ENCODE measurements around the gene JAZF1. TPM values are rescaled to one million over a fixed set of nuclear protein-coding genes. Genes with fewer than 3 reads are reported as not detected.

The JAZF1 gene
- total and polyA plus RNA-seq, 2 experiments from 2014 or later, result 9.5 to 12.1 TPM

DNA sequence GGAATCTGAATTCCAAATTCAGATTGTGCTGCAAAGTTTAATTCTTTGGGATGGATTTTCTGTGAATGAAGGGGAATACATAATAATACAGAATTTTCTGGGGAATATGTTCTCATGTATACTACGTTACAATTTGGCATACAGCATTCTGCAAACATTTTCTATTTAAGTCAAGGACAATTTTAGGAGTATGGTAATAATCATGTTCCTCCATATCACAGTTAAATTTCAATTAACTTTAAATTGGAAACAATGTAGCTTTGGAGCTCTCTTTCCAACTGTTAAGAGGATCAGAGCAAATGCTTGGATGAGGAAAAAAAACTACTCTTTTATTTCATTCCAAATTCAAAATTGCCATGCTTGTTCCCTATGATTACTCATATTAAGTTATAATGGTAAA lies 217.5 kb downstream of the JAZF1 start:
- Histone ChIP-seq H3K9me3 (ENCODE audit: low read depth) (no peaks in the 10 kb centered on the region), H3K4me3 (no peak overlapping the region), H3K4me1 (ENCODE audit: insufficient read depth) (peaks cover 7% of the 10 kb centered on the region), H3K4me2 (no peak overlapping the region), H3K27me3 (no peaks in the 10 kb centered on the region), H2AFZ (no peak overlapping the region), H3K79me2 (no peaks in the 10 kb centered on the region), H4K20me1 (ENCODE audit: insufficient read depth, poor library complexity, severe bottlenecking) (no peaks in the 10 kb centered on the region), H3K36me3 (replicated peaks; ENCODE audit: insufficient read depth, low read depth) (no peaks in the 10 kb centered on the region), H3K27ac (no peak overlapping the region), H3K9me2 (replicated peaks; ENCODE audit: insufficient read depth) (no peaks in the 10 kb centered on the region)
- 87% methylated on average over 1 of the region's 1 CpG for WGBS (ENCODE audit: low lambda C conversion rate, missing lambda C conversion rate)
- TF ChIP-seq, protein P1, sequence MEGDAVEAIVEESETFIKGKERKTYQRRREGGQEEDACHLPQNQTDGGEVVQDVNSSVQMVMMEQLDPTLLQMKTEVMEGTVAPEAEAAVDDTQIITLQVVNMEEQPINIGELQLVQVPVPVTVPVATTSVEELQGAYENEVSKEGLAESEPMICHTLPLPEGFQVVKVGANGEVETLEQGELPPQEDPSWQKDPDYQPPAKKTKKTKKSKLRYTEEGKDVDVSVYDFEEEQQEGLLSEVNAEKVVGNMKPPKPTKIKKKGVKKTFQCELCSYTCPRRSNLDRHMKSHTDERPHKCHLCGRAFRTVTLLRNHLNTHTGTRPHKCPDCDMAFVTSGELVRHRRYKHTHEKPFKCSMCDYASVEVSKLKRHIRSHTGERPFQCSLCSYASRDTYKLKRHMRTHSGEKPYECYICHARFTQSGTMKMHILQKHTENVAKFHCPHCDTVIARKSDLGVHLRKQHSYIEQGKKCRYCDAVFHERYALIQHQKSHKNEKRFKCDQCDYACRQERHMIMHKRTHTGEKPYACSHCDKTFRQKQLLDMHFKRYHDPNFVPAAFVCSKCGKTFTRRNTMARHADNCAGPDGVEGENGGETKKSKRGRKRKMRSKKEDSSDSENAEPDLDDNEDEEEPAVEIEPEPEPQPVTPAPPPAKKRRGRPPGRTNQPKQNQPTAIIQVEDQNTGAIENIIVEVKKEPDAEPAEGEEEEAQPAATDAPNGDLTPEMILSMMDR (IDR thresholded peaks at IDR 0.05; ENCODE audit: poor library complexity), result no peak
- TF ChIP-seq EZH2phosphoT487 (IDR thresholded peaks at IDR 0.05; ENCODE audit: low read depth, severe bottlenecking, unreplicated experiment) (no peak), EZH2 (IDR thresholded peaks at IDR 0.05; ENCODE audit: borderline replicate concordance) (no peak)
- DNase-seq (ENCODE audit: low spot score), result no peak

DNA sequence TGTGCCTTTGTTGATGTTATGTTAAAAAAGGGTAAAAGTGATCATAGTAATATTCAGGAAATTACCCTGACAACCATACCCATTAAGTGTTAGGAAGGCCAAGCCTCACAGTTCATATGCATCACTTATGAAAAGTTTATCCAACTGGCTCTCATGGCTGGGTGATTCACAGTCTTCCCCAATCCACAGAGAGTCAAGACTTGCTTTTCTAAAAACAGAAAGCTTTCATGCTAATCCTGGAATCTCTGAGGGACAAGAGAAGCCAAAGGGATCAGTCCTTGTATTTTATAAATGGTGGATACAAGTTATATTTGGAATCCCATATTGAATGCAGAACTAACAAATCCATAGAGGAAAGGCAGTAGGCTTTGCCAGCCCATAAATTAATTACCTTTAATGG lies 218.3 kb downstream of the JAZF1 start:
- no peaks in the 10 kb centered on the region for H3K79me2 ChIP-seq
- DNase-seq (ENCODE audit: low spot score), result no peak
- no peaks in the 10 kb centered on the region for H3K9me2 ChIP-seq (replicated peaks; ENCODE audit: insufficient read depth)
- peak overlapping the region; percentile 5 for H3K4me2 ChIP-seq
- no peaks in the 10 kb centered on the region for H3K27me3 ChIP-seq
- peaks cover 7% of the 10 kb centered on the region for H3K4me1 ChIP-seq (ENCODE audit: insufficient read depth)
- H3K9me3 ChIP-seq (ENCODE audit: low read depth), result no peaks in the 10 kb centered on the region
- H3K27ac ChIP-seq, result no peak overlapping the region
- no peaks in the 10 kb centered on the region for H4K20me1 ChIP-seq (ENCODE audit: insufficient read depth, poor library complexity, severe bottlenecking)
- no peak for TF ChIP-seq EZH2phosphoT487 (IDR thresholded peaks at IDR 0.05; ENCODE audit: low read depth, severe bottlenecking, unreplicated experiment)
- TF ChIP-seq, protein P1 (IDR thresholded peaks at IDR 0.05; ENCODE audit: poor library complexity), result no peak
- H2AFZ ChIP-seq, result no peak overlapping the region
- H3K36me3 ChIP-seq (replicated peaks; ENCODE audit: insufficient read depth, low read depth), result no peaks in the 10 kb centered on the region
- no peak overlapping the region for H3K4me3 ChIP-seq

DNA sequence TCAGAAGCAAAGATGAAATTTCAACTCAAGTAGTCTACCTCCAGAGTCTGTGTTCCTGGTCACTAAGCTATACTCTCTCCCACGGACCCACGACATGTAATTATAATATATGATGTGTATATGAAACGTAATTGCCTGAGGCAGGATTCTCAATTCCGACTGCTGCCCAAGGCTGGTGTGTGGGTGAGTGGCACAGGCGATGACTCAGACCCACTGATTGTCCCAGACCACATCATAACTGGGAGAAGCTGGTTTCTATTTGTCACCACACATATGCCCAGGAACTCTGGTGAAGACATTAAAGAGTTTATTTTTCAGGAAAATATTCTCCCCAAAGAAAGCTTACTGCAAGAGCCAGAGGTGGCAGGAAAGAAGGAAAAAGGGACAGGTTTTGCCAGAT lies 219.3 kb downstream of the JAZF1 start:
- H3K79me2 ChIP-seq, result no peaks in the 10 kb centered on the region
- no peaks in the 10 kb centered on the region for H3K9me3 ChIP-seq (ENCODE audit: low read depth)
- H3K27ac ChIP-seq, result no peak overlapping the region
- no peaks in the 10 kb centered on the region for H3K27me3 ChIP-seq
- no peak overlapping the region for H2AFZ ChIP-seq
- no peak for DNase-seq (ENCODE audit: low spot score)
- H3K4me1 ChIP-seq (ENCODE audit: insufficient read depth), result peaks cover 7% of the 10 kb centered on the region
- no peaks in the 10 kb centered on the region for H4K20me1 ChIP-seq (ENCODE audit: insufficient read depth, poor library complexity, severe bottlenecking)
- no peak overlapping the region for H3K4me2 ChIP-seq
- no peaks in the 10 kb centered on the region for H3K9me2 ChIP-seq (replicated peaks; ENCODE audit: insufficient read depth)
- H3K36me3 ChIP-seq (replicated peaks; ENCODE audit: insufficient read depth, low read depth), result no peaks in the 10 kb centered on the region
- TF ChIP-seq EZH2 (IDR thresholded peaks at IDR 0.05; ENCODE audit: borderline replicate concordance), result no peak
- TF ChIP-seq EZH2phosphoT487 (IDR thresholded peaks at IDR 0.05; ENCODE audit: low read depth, severe bottlenecking, unreplicated experiment), result no peak
- TF ChIP-seq, protein P1 (IDR thresholded peaks at IDR 0.05; ENCODE audit: poor library complexity), result no peak
- 85% methylated on average over 5 of the region's 5 CpGs for WGBS (ENCODE audit: low lambda C conversion rate, missing lambda C conversion rate)
- no peak overlapping the region for H3K4me3 ChIP-seq

DNA sequence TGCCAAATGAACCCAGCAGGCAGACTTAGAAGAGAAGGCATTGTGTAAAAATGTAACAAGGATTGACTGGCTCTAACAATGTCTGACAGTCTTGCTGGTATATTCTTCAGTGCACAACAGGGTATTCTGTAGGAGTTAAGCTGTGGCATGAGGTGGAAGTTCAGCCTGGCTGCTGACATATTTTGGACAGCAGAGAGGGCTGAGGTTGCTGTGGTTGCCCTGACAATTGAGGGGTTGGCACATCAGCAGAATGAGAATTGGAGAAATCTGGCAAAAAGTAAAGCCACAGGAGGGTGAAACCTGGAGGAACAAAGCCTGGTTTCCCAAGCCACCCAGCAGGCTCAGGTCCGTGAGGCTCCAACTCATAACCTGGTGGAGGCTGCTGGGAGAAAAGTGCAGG lies 220.2 kb downstream of the JAZF1 start:
- Histone ChIP-seq H4K20me1 (ENCODE audit: insufficient read depth, poor library complexity, severe bottlenecking) (no peaks in the 10 kb centered on the region), H3K4me1 (ENCODE audit: insufficient read depth) (peaks cover 3% of the 10 kb centered on the region), H3K9me3 (ENCODE audit: low read depth) (no peaks in the 10 kb centered on the region), H3K27me3 (no peaks in the 10 kb centered on the region), H2AFZ (no peak overlapping the region), H3K4me3 (no peak overlapping the region), H3K36me3 (replicated peaks; ENCODE audit: insufficient read depth, low read depth) (no peaks in the 10 kb centered on the region), H3K27ac (no peak overlapping the region), H3K79me2 (no peaks in the 10 kb centered on the region), H3K9me2 (replicated peaks; ENCODE audit: insufficient read depth) (no peaks in the 10 kb centered on the region), H3K4me2 (no peak overlapping the region)
- TF ChIP-seq EZH2 (IDR thresholded peaks at IDR 0.05; ENCODE audit: borderline replicate concordance) (no peak), EZH2phosphoT487 (IDR thresholded peaks at IDR 0.05; ENCODE audit: low read depth, severe bottlenecking, unreplicated experiment) (no peak)
- TF ChIP-seq, protein P1 (IDR thresholded peaks at IDR 0.05; ENCODE audit: poor library complexity), result no peak
- 100% methylated on average over 1 of the region's 1 CpG for WGBS (ENCODE audit: low lambda C conversion rate, missing lambda C conversion rate)
- DNase-seq (ENCODE audit: low spot score), result no peak

Measured in hepatocyte (in vitro differentiated cells).